HUES6 (cell line): ENCODE results near the gene PRKCB.

Experiments used
- H3K27ac ChIP-seq: 2 replicates; pipeline ENCODE4 v1.7.0; 2013; ENCODE audit warnings: low read depth, mild to moderate bottlenecking, low read length, inconsistent platforms
- H3K27me3 ChIP-seq: 2 replicates; pipeline ENCODE4 v1.6.1; 2013; ENCODE audit warnings: low read length; ENCODE audit not compliant: control insufficient read depth, insufficient read depth
- H3K36me3 ChIP-seq: 2 replicates; pipeline ENCODE4 v1.6.1; 2013; ENCODE audit warnings: low read length; ENCODE audit not compliant: control insufficient read depth, insufficient read depth
- H3K4me1 ChIP-seq: 2 replicates; pipeline ENCODE4 v1.6.1; 2013; ENCODE audit warnings: low read length; ENCODE audit not compliant: control insufficient read depth, insufficient read depth
- H3K4me3 ChIP-seq: 2 replicates; pipeline ENCODE4 v1.5.1; 2013; ENCODE audit warnings: low read depth, low read length
- H3K9ac ChIP-seq: one replicate; pipeline ENCODE4 v1.6.1; 2013; ENCODE audit warnings: mild to moderate bottlenecking, low read length
- H3K9me3 ChIP-seq: 2 replicates; pipeline ENCODE4 v1.6.1; 2013; ENCODE audit warnings: low read depth, low read length; ENCODE audit not compliant: control insufficient read depth, insufficient read depth

The PRKCB gene

GRCh38 chr16:24174957-24175356, 339.2 kb downstream of the PRKCB start:
- H3K27ac ChIP-seq, result no peak overlapping the region
- no peaks in the 10 kb centered on the region for H3K4me1 ChIP-seq
- no peaks in the 10 kb centered on the region for H3K27me3 ChIP-seq
- H3K36me3 ChIP-seq, result no peaks in the 10 kb centered on the region
- no peaks in the 10 kb centered on the region; the same call in 1 of the 2 replicates for H3K9me3 ChIP-seq
- no peak overlapping the region for H3K9ac ChIP-seq
- no peak overlapping the region for H3K4me3 ChIP-seq

- no peak overlapping the region for H3K27ac ChIP-seq
- no peaks in the 10 kb centered on the region for H3K9me3 ChIP-seq
- no peaks in the 10 kb centered on the region for H3K4me1 ChIP-seq
- H3K4me3 ChIP-seq, result no peak overlapping the region
- H3K27me3 ChIP-seq, result 0 out of 2 replicates have a peak, but pooled peaks cover 2% of the 10 kb centered on the region
- no peak overlapping the region for H3K9ac ChIP-seq
- no peaks in the 10 kb centered on the region for H3K36me3 ChIP-seq
Observed at GRCh38 chr16:24178496-24178895, 342.7 kb downstream of the PRKCB start.

DNA sequence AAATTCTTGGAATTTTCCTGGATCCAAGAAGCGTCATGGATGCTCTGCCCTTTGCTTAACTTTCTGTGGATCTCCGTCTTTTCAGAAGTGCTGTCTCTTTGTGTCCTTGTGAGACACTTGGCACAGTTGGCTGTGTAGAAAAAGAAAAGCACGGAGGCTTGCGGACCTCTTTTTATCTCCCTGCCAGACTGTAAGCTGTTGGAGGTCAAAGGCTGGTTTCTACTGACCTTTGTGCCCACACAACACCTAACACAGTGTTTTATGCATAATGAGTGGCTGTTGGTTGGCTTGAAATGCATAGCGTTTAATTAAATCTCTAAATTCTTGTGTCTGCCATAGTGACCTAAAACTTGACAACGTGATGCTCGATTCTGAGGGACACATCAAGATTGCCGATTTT, 344.7 kb downstream of the PRKCB start:
- no peaks in the 10 kb centered on the region for H3K9me3 ChIP-seq
- H3K27ac ChIP-seq, result no peak overlapping the region
- no peak overlapping the region for H3K9ac ChIP-seq
- H3K4me1 ChIP-seq, result no peaks in the 10 kb centered on the region
- no peaks in the 10 kb centered on the region for H3K36me3 ChIP-seq
- H3K4me3 ChIP-seq, result no peak overlapping the region
- H3K27me3 ChIP-seq, result 0 out of 2 replicates have a peak, but pooled peaks cover 2% of the 10 kb centered on the region

GRCh38 chr16:24188021-24188542, 352.3 kb downstream of the PRKCB start:
- Histone ChIP-seq H3K27me3 (no peaks in the 10 kb centered on the region), H3K9me3 (no peaks in the 10 kb centered on the region), H3K36me3 (no peaks in the 10 kb centered on the region), H3K4me1 (no peaks in the 10 kb centered on the region), H3K4me3 (no peak overlapping the region), H3K27ac (no peak overlapping the region), H3K9ac (no peak overlapping the region)

DNA sequence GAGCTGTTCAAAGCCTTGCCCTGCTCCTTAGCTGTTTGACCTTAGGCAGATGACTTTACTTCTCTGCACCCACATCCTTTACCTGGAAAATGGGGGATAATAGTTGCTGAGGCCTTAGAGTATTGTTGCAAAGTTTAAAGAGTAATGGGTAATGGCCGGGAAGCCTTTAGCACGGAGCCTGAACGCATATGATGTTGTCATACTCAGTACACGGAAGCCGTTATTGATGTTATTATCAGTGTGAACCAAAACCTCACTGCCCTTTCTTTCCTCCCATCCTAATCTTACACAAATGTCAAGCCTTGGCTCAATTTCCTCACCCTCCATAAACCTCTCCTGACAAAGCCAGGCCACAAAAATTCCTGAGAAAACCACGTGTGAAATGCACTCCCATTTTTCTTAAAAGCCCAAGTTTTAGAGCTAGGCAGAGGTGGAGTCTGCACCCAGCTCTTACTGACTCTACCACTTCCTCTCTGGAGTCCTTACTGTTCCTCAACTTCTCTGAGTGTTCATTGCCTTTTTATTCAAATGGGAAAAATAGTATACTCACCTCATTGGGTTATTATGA, 353.1 kb downstream of the PRKCB start:
- Histone ChIP-seq H3K9ac (no peak overlapping the region), H3K36me3 (no peaks in the 10 kb centered on the region), H3K27ac (no peak overlapping the region), H3K27me3 (no peaks in the 10 kb centered on the region), H3K4me3 (no peak overlapping the region), H3K4me1 (no peaks in the 10 kb centered on the region), H3K9me3 (no peaks in the 10 kb centered on the region)

DNA sequence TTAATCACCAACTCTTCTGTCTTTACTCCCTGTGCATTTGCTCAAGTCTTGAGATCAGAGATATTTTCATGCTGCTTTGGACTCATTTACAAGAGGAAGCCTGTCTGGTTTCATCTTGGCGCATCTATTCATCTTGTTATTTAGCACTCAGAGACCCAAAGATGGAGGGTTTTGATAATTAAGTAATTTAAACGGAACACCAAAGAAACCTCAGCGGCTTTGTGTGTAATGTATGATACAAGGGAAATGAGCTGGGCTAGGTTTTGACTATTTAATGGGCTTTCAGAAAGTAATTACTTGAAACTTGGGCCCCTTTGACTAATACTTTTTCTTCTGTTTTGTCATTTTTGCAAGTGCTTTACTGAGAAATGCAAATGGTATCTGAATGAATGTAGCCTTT, 354.2 kb downstream of the PRKCB start:
- no peak overlapping the region for H3K27ac ChIP-seq
- no peaks in the 10 kb centered on the region for H3K9me3 ChIP-seq
- no peaks in the 10 kb centered on the region for H3K27me3 ChIP-seq
- no peaks in the 10 kb centered on the region for H3K4me1 ChIP-seq
- H3K4me3 ChIP-seq, result no peak overlapping the region
- H3K9ac ChIP-seq, result no peak overlapping the region
- no peaks in the 10 kb centered on the region for H3K36me3 ChIP-seq

DNA sequence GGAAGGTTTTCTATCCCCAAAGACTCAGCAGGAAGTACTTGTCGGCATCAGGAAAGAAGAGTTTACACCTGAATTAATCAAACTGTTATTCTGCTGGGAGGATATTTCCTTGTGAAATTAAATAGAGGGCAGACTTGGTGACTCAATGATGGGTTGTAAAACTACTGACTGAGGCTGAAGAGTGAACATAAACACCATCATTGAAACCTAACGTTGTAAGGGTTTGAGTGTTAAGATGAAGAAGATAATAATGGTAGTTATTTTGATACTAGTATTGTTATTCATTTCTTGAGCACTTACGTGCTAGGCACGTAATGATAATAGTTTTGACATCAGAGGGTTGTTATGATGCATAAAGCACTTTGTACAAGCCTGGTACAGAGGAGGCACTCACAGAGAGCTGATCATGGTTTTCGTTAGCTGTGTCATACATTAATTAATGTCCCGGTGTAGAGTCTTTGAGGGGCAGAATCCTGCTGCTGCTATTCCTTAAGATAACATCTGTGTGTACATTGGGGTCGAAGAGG, 356.2 kb downstream of the PRKCB start:
- Histone ChIP-seq H3K9me3 (no peaks in the 10 kb centered on the region), H3K27me3 (no peaks in the 10 kb centered on the region), H3K4me1 (no peaks in the 10 kb centered on the region), H3K36me3 (no peaks in the 10 kb centered on the region), H3K4me3 (no peak overlapping the region), H3K27ac (no peak overlapping the region), H3K9ac (no peak overlapping the region)

DNA sequence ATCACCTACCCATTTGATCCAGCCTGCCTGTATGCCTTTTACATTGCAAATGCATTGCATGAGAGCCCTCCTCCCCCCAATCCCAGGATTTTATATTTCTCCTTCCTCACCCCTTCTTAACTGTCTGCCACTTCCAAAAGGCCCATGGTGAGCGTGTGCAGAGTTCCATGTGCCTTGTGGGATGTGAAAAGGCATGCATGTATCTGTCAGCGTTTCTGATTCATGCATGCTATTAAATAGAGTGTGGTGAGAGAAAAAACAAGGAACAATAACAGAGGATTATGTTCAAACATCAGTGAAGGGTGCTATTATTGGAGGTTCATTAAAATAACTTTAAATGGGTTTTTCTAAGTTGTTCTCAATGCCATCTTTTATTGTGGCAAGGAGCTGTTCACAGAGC, 359.4 kb downstream of the PRKCB start:
- Histone ChIP-seq H3K4me3 (no peak overlapping the region), H3K27ac (no peak overlapping the region), H3K9me3 (no peaks in the 10 kb centered on the region), H3K9ac (no peak overlapping the region), H3K27me3 (no peaks in the 10 kb centered on the region), H3K4me1 (no peaks in the 10 kb centered on the region), H3K36me3 (no peaks in the 10 kb centered on the region)

DNA sequence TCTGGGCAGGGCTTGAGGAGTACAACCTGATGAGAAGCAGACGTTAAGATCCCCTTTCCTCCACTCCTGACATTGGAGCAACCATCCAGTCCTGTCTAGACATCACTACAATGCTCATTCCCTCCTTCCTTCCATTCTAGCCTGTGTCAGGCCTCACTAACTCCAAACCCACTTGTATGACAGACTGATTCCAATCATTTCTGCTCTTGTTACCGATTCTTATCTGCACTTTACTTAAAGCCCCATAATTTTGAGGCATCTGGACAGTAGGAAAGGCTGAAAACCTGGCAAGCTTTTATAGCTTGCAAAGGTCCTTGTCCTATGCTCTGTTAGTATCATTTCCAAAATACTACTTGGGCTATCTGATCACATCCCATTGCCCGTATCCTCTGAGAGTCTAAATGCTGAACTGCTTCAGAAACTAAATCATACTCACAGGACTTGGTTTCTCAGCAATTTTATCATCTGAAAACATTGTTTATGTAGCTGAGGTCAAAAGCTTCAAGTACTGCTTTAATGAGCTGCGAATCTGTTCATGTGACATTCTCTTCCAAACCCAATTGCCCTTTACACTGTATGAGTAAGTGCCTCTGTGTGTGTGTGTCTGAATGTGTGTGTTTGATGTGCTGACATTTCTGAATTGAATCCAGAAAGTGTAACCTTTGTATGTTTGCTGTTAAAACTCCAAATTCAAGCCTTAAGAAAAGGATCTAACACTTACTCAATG, 363.2 kb downstream of the PRKCB start:
- no peaks in the 10 kb centered on the region for H3K36me3 ChIP-seq

DNA sequence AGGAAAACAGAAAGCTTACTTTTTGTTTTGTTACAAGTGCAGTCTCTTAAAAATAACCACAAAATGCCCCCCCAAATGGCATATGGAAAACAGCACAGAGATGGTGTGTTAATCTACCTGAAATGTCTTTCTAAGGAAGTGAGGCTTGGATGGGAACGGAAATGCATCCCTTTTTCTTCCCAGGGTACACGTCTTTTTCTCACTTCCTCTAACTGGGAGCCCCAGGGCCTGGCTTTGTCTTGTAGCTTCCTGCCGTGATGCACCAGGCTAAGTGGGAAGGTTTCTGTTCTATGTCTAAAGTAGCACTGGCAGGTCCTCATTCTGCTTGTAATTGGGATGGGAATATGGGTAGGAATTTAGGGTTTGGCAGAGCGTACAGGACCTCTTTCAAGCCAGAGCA, 367.9 kb downstream of the PRKCB start:
- H3K27ac ChIP-seq, result no peak overlapping the region

More for the DNA sequence above, 363.2 kb downstream of the PRKCB start:
- Histone ChIP-seq H3K27ac (no peak overlapping the region), H3K9me3 (peaks cover 5% of the 10 kb centered on the region; the same call in 1 of the 2 replicates), H3K4me3 (no peak overlapping the region), H3K4me1 (no peaks in the 10 kb centered on the region), H3K27me3 (no peaks in the 10 kb centered on the region), H3K9ac (no peak overlapping the region)

GRCh38 chr16:24204150-24204665, 368.4 kb downstream of the PRKCB start:
- Histone ChIP-seq H3K4me1 (peaks cover 15% of the 10 kb centered on the region), H3K27ac (no peak overlapping the region), H3K4me3 (no peak overlapping the region), H3K36me3 (no peaks in the 10 kb centered on the region), H3K27me3 (no peaks in the 10 kb centered on the region), H3K9ac (no peak overlapping the region), H3K9me3 (peaks cover 5% of the 10 kb centered on the region; the same call in 1 of the 2 replicates)

More for the DNA sequence above, 367.9 kb downstream of the PRKCB start:
- H3K9ac ChIP-seq, result no peak overlapping the region
- H3K36me3 ChIP-seq, result no peaks in the 10 kb centered on the region
- H3K27me3 ChIP-seq, result no peaks in the 10 kb centered on the region
- no peak overlapping the region for H3K4me3 ChIP-seq
- peaks cover 10% of the 10 kb centered on the region for H3K4me1 ChIP-seq
- H3K9me3 ChIP-seq, result peaks cover 5% of the 10 kb centered on the region; the same call in 1 of the 2 replicates
